HEK293T (cell line): ENCODE data around the gene METAP1D.

Source experiments
- BHLHE40 ChIP-seq: fragments of 450-650 bp; IDR thresholded peaks from 2 replicates; pipeline ENCODE4 v1.6.1; 2016; ENCODE audit warnings: mild to moderate bottlenecking, moderate library complexity, borderline replicate concordance
- ELF4 ChIP-seq: fragments of 450-650 bp; IDR thresholded peaks from 2 replicates; pipeline ENCODE4 v1.6.1; 2017; ENCODE audit warnings: antibody characterized with exemption

GRCh38 chr2:172101821-172102390 lies 102.2 kb downstream of the METAP1D start:
- TF ChIP-seq BHLHE40 (no peak), ELF4 (no peak)
